Mucosa of descending colon (tissue), 3 donors: ENCODE results near the gene HSD17B10. TPM values are rescaled to one million over a fixed set of nuclear protein-coding genes. Genes with fewer than 3 reads are reported as not detected.
"Not testable (repeated sequence)": the region's sequence is repeated elsewhere in the genome, so short reads cannot be mapped to it uniquely, and the experiment has no call there.

Experiments used
- ATAC-seq: fragments of 200-7000 bp; cut with Tn5 transposase; one replicate; pipeline ENCODE4 v1.9.1; 2020; ENCODE audit warnings: mild to moderate bottlenecking, moderate library complexity
- DNase-seq, 3 donors: peaks; one replicate each; pipeline ENCODE4 v3.0.0-alpha.2; 2020
- H3K36me3 ChIP-seq: fragments of 200-600 bp; one replicate; pipeline ENCODE4 v1.8.0; 2021; ENCODE audit warnings: low read depth, mild to moderate bottlenecking
- H3K4me1 ChIP-seq: fragments of 200-600 bp; one replicate; pipeline ENCODE4 v1.8.0; 2021; ENCODE audit warnings: low read depth, mild to moderate bottlenecking
- H3K4me3 ChIP-seq: fragments of 200-600 bp; one replicate; pipeline ENCODE4 v1.8.0; 2021; ENCODE audit warnings: mild to moderate bottlenecking
- H3K9me3 ChIP-seq: fragments of 200-600 bp; one replicate; pipeline ENCODE4 v1.8.0; 2021; ENCODE audit warnings: mild to moderate bottlenecking
- CTCF ChIP-seq: fragments of 200-600 bp; IDR thresholded peaks from one replicate; pipeline ENCODE4 v1.8.0; 2022; ENCODE audit warnings: antibody characterized with exemption, mild to moderate bottlenecking
- intact Hi-C, 2 donors: fragments of 100-400 bp; cut with DNase I in 1 of 2; cut with micrococcal nuclease in 1 of 2; formaldehyde crosslinking; loops; one replicate each; pipeline versions ENCODE4 v1.11.0 to v1.11.1; 2022; cut with DNase I, micrococcal nuclease
- total RNA-seq, 3 donors: library from RNA; stranded (reverse); fragmentation: NEBNext Ultra II Directional in 2 of 3; extraction: Animal tissue kit (Norgen Biotek cat#: 25700) in 2 of 3; gene quantifications; one replicate each; pipeline versions ENCODE4 v1.2.1 to v1.2.4, GENCODE V29; 2021 to 2023
- donor health status: DM: no; HTN: no; CAD: no; lungs with moderate emphysema.
- donor health status: DM: no; HTN: no; CAD: no.
- donor health status: DM: no; HTN: yes; CAD: no.

The HSD17B10 gene
- total RNA-seq, 3 donors from 2014 or later: 53.4 to 75.8 (median 60.3) TPM

GRCh38 chrX:53422086-53422860 is 11.9 kb downstream of the HSD17B10 start, which contains the start of gene SMC1A:
Gene SMC1A (minus strand): TSS chrX:53422654. CDS start chrX:53422600, 54 bp downstream.
- TF ChIP-seq CTCF: no peak
- H3K36me3 ChIP-seq: no peaks in the 10 kb centered on the region
- intact Hi-C loops: no loop called here

GRCh38 chrX:53421772-53422085 is 12.4 kb downstream of the HSD17B10 start:
- TF ChIP-seq CTCF: no peak
- H3K9me3 ChIP-seq: no peaks in the 10 kb centered on the region
- no peak for DNase-seq
- intact Hi-C loops: no loop called here
- peaks cover 7% of the 10 kb centered on the region for H3K4me1 ChIP-seq
- no peaks in the 10 kb centered on the region for H3K36me3 ChIP-seq
- peak; percentile 35 for ATAC-seq
- H3K4me3 ChIP-seq: peak overlapping the region; percentile 38

More at GRCh38 chrX:53422086-53422860, 11.9 kb downstream of the HSD17B10 start, which contains the start of gene SMC1A:
- peak; percentile 96 to 99 (median 96) for DNase-seq
- peak; percentile 96 for ATAC-seq
- H3K9me3 ChIP-seq: no peaks in the 10 kb centered on the region
- H3K4me3 ChIP-seq: peak within 1 kb of the TSS; percentile 38
- peaks cover 7% of the 10 kb centered on the region for H3K4me1 ChIP-seq

- H3K4me1 ChIP-seq: peaks cover 7% of the 10 kb centered on the region
- H3K36me3 ChIP-seq: no peaks in the 10 kb centered on the region
- ATAC-seq (no peak), DNase-seq (no peak)
- TF ChIP-seq CTCF: no peak
- intact Hi-C loops: no loop called here
- H3K4me3 ChIP-seq: no peak overlapping the region
- no peaks in the 10 kb centered on the region for H3K9me3 ChIP-seq
These were observed 13.0 kb downstream of the HSD17B10 start for GRCh38 chrX:53421125-53421524.

- ATAC-seq, H3K4me1 ChIP-seq, H3K9me3 ChIP-seq, DNase-seq, H3K4me3 ChIP-seq, H3K36me3 ChIP-seq, intact Hi-C loops: not testable (repeated sequence)
These were observed 13.8 kb downstream of the HSD17B10 start for GRCh38 chrX:53420351-53420750.

- H3K9me3 ChIP-seq: no peaks in the 10 kb centered on the region
- no peak overlapping the region for H3K4me3 ChIP-seq
- H3K4me1 ChIP-seq: no peaks in the 10 kb centered on the region
- ATAC-seq (no peak), DNase-seq (no peak)
- no peaks in the 10 kb centered on the region for H3K36me3 ChIP-seq
- no peak for TF ChIP-seq CTCF
- intact Hi-C loops: no loop called here
These were observed 21.7 kb downstream of the HSD17B10 start for GRCh38 chrX:53412446-53412845.

GRCh38 chrX:53403535-53403934 is 30.6 kb downstream of the HSD17B10 start:
- Histone ChIP-seq H3K4me1 (no peaks in the 10 kb centered on the region), H3K36me3 (no peaks in the 10 kb centered on the region), H3K4me3 (no peak overlapping the region), H3K9me3 (no peaks in the 10 kb centered on the region)
- intact Hi-C loops: no loop called here
- no peak for TF ChIP-seq CTCF
- no peak for DNase-seq
- ATAC-seq: no peak
